ENCODE measurements around the gene SMOC2.
"Not testable (repeated sequence)": the region's sequence is repeated elsewhere in the genome, so short reads cannot be mapped to it uniquely, and the experiment has no call there.

The SMOC2 gene

GRCh38 chr6:168517742-168518347 is 76.9 kb downstream of the SMOC2 start:
- DNase-seq (ENCODE audit: low read depth), result no peak

GRCh38 chr6:168518348-168518745 is 77.4 kb downstream of the SMOC2 start:
- DNase-seq (ENCODE audit: low read depth), result no peak

GRCh38 chr6:168518867-168519266 is 77.9 kb downstream of the SMOC2 start:
- no peak for DNase-seq (ENCODE audit: low read depth)

GRCh38 chr6:168520233-168520632 is 79.2 kb downstream of the SMOC2 start:
- DNase-seq (ENCODE audit: low read depth), result no peak

GRCh38 chr6:168524571-168525001 is 83.6 kb downstream of the SMOC2 start:
- DNase-seq (ENCODE audit: low read depth), result no peak

GRCh38 chr6:168525114-168525513 is 84.1 kb downstream of the SMOC2 start:
- DNase-seq (ENCODE audit: low read depth), result no peak

- no peak for DNase-seq (ENCODE audit: low read depth)
These were observed 85.1 kb downstream of the SMOC2 start for GRCh38 chr6:168525926-168526630.

- no peak for DNase-seq (ENCODE audit: low read depth)
These were observed 85.9 kb downstream of the SMOC2 start for GRCh38 chr6:168526841-168527281.

- no peak for DNase-seq (ENCODE audit: low read depth)
These were observed 86.6 kb downstream of the SMOC2 start for GRCh38 chr6:168527451-168528210.

GRCh38 chr6:168528474-168529095 is 87.6 kb downstream of the SMOC2 start:
- no peak for DNase-seq (ENCODE audit: low read depth)

- no peak for DNase-seq (ENCODE audit: low read depth)
These were observed 88.2 kb downstream of the SMOC2 start for GRCh38 chr6:168529214-168529613.

- no peak for DNase-seq (ENCODE audit: low read depth)
These were observed 89.7 kb downstream of the SMOC2 start for GRCh38 chr6:168530653-168531071.

- no peak for DNase-seq (ENCODE audit: low read depth)
These were observed 91.1 kb downstream of the SMOC2 start for GRCh38 chr6:168532070-168532469.

- no peak for DNase-seq (ENCODE audit: low read depth)
These were observed 92.4 kb downstream of the SMOC2 start for GRCh38 chr6:168533414-168533813.

GRCh38 chr6:168534265-168534664 is 93.3 kb downstream of the SMOC2 start:
- no peak for DNase-seq (ENCODE audit: low read depth)

- DNase-seq (ENCODE audit: low read depth), result no peak
These were observed 94.7 kb downstream of the SMOC2 start for GRCh38 chr6:168535711-168536110.

- DNase-seq (ENCODE audit: low read depth), result no peak
These were observed 95.2 kb downstream of the SMOC2 start for GRCh38 chr6:168536196-168536595.

- no peak for DNase-seq (ENCODE audit: low read depth)
These were observed 95.9 kb downstream of the SMOC2 start for GRCh38 chr6:168536665-168537539.

GRCh38 chr6:168537540-168537884 is 96.5 kb downstream of the SMOC2 start:
- DNase-seq (ENCODE audit: low read depth), result no peak

- not testable (repeated sequence) for DNase-seq (ENCODE audit: low read depth)
These were observed 97.4 kb downstream of the SMOC2 start for GRCh38 chr6:168538188-168538891.

Data from stimulated activated CD8-positive, alpha-beta memory T cell treated with anti-CD3 and anti-CD28 coated beads, Interleukin-4, amount 100 ng/mL, for 24 hours (primary cell).